ENCODE measurements around the gene CDH23.

CDH23 gene

GRCh38 chr10:71436268-71437125 lies 39.8 kb downstream of the CDH23 start:
- no peak overlapping the region for H3K4me3 ChIP-seq (ENCODE audit: control insufficient read depth, low read depth, low read length)
- TF ChIP-seq CTCF (IDR thresholded peaks at IDR 0.05; ENCODE audit: control insufficient read depth, insufficient read depth, low read depth, low read length, missing control alignments) = no peak
- DNase-seq (ENCODE audit: low read depth) = no peak

- no peak for DNase-seq (ENCODE audit: low read depth)
- no peak overlapping the region for H3K4me3 ChIP-seq (ENCODE audit: control insufficient read depth, low read depth, low read length)
- no peak for TF ChIP-seq CTCF (IDR thresholded peaks at IDR 0.05; ENCODE audit: control insufficient read depth, insufficient read depth, low read depth, low read length, missing control alignments)
Measured at GRCh38 chr10:71437537-71438092, 40.9 kb downstream of the CDH23 start.

- no peak for TF ChIP-seq CTCF (IDR thresholded peaks at IDR 0.05; ENCODE audit: control insufficient read depth, insufficient read depth, low read depth, low read length, missing control alignments)
- H3K4me3 ChIP-seq (ENCODE audit: control insufficient read depth, low read depth, low read length) = no peak overlapping the region
- DNase-seq (ENCODE audit: low read depth) = no peak
Measured at GRCh38 chr10:71438761-71439160, 42.0 kb downstream of the CDH23 start.

- H3K4me3 ChIP-seq (ENCODE audit: control insufficient read depth, low read depth, low read length) = no peak overlapping the region
- no peak for DNase-seq (ENCODE audit: low read depth)
- TF ChIP-seq CTCF (IDR thresholded peaks at IDR 0.05; ENCODE audit: control insufficient read depth, insufficient read depth, low read depth, low read length, missing control alignments) = no peak
Measured at GRCh38 chr10:71439670-71440425, 43.1 kb downstream of the CDH23 start.

GRCh38 chr10:71440506-71441035 lies 43.9 kb downstream of the CDH23 start:
- no peak for DNase-seq (ENCODE audit: low read depth)
- no peak for TF ChIP-seq CTCF (IDR thresholded peaks at IDR 0.05; ENCODE audit: control insufficient read depth, insufficient read depth, low read depth, low read length, missing control alignments)
- no peak overlapping the region for H3K4me3 ChIP-seq (ENCODE audit: control insufficient read depth, low read depth, low read length)

- TF ChIP-seq CTCF (IDR thresholded peaks at IDR 0.05; ENCODE audit: control insufficient read depth, insufficient read depth, low read depth, low read length, missing control alignments) = no peak
- no peak for DNase-seq (ENCODE audit: low read depth)
- H3K4me3 ChIP-seq (ENCODE audit: control insufficient read depth, low read depth, low read length) = no peak overlapping the region
Measured at GRCh38 chr10:71442000-71442399, 45.3 kb downstream of the CDH23 start.
